Esophagus squamous epithelium (tissue), 5 donors: Measurements from ENCODE around the gene OR51L1. TPM values are rescaled to one million over a fixed set of nuclear protein-coding genes. Genes with fewer than 3 reads are reported as not detected.

Source experiments
- DNase-seq: peaks from one replicate; lab custom pipeline; 2025; lab: John Stamatoyannopoulos, UW
- H3K27ac ChIP-seq, 4 donors: fragments of 200-600 bp; sonication (generic); one replicate each; pipeline ENCODE4 v1.5.1; 2016 to 2019; ENCODE audit warnings: mild to moderate bottlenecking in 1 of 4
- H3K27me3 ChIP-seq, 4 donors: fragments of 200-600 bp; sonication (generic); 1 replicate in 3 of 4; 2 replicates in 1 of 4; pipeline versions ENCODE4 v1.5.1 to v1.6.0; 2017 to 2021; ENCODE audit warnings: antibody characterized with exemption in 1 of 4
- H3K36me3 ChIP-seq, 3 donors: fragments of 200-600 bp; sonication (generic); one replicate each; pipeline ENCODE4 v1.5.1; 2016 to 2019
- H3K4me1 ChIP-seq, 3 donors: fragments of 200-600 bp; sonication (generic); one replicate each; pipeline ENCODE4 v1.5.1; 2017 to 2019
- H3K4me3 ChIP-seq, 4 donors: fragments of 200-600 bp; sonication (generic); 1 replicate in 3 of 4; 2 replicates in 1 of 4; pipeline ENCODE4 v1.5.1; 2016 to 2019; ENCODE audit warnings: mild to moderate bottlenecking in 2 of 4, moderate library complexity in 1 of 4
- H3K9me3 ChIP-seq, 3 donors: fragments of 200-600 bp; sonication (generic); one replicate each; pipeline ENCODE4 v1.5.1; 2016 to 2019
- POLR2A ChIP-seq, 4 donors: fragments of 450-650 bp; IDR thresholded peaks; one replicate each; pipeline ENCODE4 v1.6.1; 2017; ENCODE audit warnings: antibody characterized with exemption in 4 of 4, mild to moderate bottlenecking in 4 of 4, moderate library complexity in 3 of 4
- WGBS, 2 donors: methylation state at CpG; one replicate each; pipeline ENCODE4 v1.1.5; 2018; 5-methylcytosine and 5-hydroxymethylcytosine counted together
- intact Hi-C: fragments of 100-400 bp; cut with DNase I; formaldehyde crosslinking; loops from one replicate; pipeline ENCODE4 v1.15.0; 2022
- total RNA-seq, 4 donors: library from RNA; depleted of rRNA; stranded (reverse); fragments of >200 nt; gene quantifications; one replicate each; pipeline ENCODE4 v1.1.0, GENCODE V29; 2016
- TF ChIP-seq, protein P1 (sequence below), 6 experiments: fragments of 450-650 bp in 4 of 6; fragments of 200-600 bp in 2 of 6; sonication (generic) in 2 of 6; IDR thresholded peaks; one replicate each; pipeline ENCODE4 v1.5.1; 2016 to 2019; ENCODE audit warnings: antibody characterized with exemption in 6 of 6, mild to moderate bottlenecking in 4 of 6, moderate library complexity in 4 of 6
- donor health status: DM: yes; HTN: yes; CAD: no.

The OR51L1 gene
- total RNA-seq, 4 donors from 2014 or later, result not detected

GRCh38 chr11:5021996-5022395, 27.3 kb downstream of the OR51L1 start:
- H3K9me3 ChIP-seq, result peaks cover 0 to 14% (median 0%) of the 10 kb centered on the region in 3 donors
- H3K27ac ChIP-seq, result no peak overlapping the region
- intact Hi-C loops, result no loop called here
- no peaks in the 10 kb centered on the region for H3K36me3 ChIP-seq
- WGBS, 2 donors, result 77 to 85% methylated on average over 2 of the region's 2 CpGs
- DNase-seq, result no peak
- no peaks in the 10 kb centered on the region for H3K4me1 ChIP-seq
- H3K27me3 ChIP-seq, result no peaks in the 10 kb centered on the region
- TF ChIP-seq, protein P1, sequence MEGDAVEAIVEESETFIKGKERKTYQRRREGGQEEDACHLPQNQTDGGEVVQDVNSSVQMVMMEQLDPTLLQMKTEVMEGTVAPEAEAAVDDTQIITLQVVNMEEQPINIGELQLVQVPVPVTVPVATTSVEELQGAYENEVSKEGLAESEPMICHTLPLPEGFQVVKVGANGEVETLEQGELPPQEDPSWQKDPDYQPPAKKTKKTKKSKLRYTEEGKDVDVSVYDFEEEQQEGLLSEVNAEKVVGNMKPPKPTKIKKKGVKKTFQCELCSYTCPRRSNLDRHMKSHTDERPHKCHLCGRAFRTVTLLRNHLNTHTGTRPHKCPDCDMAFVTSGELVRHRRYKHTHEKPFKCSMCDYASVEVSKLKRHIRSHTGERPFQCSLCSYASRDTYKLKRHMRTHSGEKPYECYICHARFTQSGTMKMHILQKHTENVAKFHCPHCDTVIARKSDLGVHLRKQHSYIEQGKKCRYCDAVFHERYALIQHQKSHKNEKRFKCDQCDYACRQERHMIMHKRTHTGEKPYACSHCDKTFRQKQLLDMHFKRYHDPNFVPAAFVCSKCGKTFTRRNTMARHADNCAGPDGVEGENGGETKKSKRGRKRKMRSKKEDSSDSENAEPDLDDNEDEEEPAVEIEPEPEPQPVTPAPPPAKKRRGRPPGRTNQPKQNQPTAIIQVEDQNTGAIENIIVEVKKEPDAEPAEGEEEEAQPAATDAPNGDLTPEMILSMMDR (IDR thresholded peaks at IDR 0.05), result no peak
- TF ChIP-seq POLR2A (IDR thresholded peaks at IDR 0.05), result no peak
- no peak overlapping the region for H3K4me3 ChIP-seq

DNA sequence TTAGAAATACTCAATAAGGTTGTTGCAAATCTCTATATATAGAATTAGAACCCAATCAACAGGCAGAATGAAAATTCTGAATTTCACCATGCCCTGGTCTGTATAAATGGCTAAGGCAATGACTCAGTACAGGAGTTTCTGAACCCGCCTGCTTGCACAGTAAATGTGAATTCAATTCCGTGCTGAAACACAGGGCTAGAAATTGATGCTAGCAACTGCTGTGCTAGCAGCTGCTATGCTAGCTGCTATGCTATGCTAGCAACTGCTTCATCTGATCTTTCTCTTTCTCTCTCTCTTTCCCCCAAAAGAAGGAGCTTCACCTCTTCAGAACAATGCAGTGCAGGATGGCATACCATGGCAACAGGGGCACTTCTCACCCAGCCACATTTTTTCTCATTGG, 42.0 kb downstream of the OR51L1 start:
- TF ChIP-seq, protein P1 (IDR thresholded peaks at IDR 0.05), result no peak
- TF ChIP-seq POLR2A (IDR thresholded peaks at IDR 0.05), result no peak
- H3K9me3 ChIP-seq, result no peaks in the 10 kb centered on the region
- intact Hi-C loops, result no loop called here
- no peaks in the 10 kb centered on the region for H3K36me3 ChIP-seq
- no peaks in the 10 kb centered on the region for H3K4me1 ChIP-seq
- H3K27ac ChIP-seq, result no peak overlapping the region
- H3K4me3 ChIP-seq, result no peak overlapping the region
- H3K27me3 ChIP-seq, result no peaks in the 10 kb centered on the region
- WGBS, 2 donors, result 68 to 80% methylated on average over 2 of the region's 2 CpGs
- DNase-seq, result no peak

GRCh38 chr11:5037926-5038325, 43.3 kb downstream of the OR51L1 start:
- WGBS, 2 donors, result 59 to 64% methylated on average over 2 of the region's 2 CpGs
- intact Hi-C loops, result no loop called here
- no peak overlapping the region for H3K27ac ChIP-seq
- H3K9me3 ChIP-seq, result no peaks in the 10 kb centered on the region
- no peaks in the 10 kb centered on the region for H3K36me3 ChIP-seq
- H3K4me1 ChIP-seq, result no peaks in the 10 kb centered on the region
- no peak overlapping the region for H3K4me3 ChIP-seq
- H3K27me3 ChIP-seq, result no peaks in the 10 kb centered on the region
- TF ChIP-seq POLR2A (IDR thresholded peaks at IDR 0.05), result no peak
- DNase-seq, result no peak

DNA sequence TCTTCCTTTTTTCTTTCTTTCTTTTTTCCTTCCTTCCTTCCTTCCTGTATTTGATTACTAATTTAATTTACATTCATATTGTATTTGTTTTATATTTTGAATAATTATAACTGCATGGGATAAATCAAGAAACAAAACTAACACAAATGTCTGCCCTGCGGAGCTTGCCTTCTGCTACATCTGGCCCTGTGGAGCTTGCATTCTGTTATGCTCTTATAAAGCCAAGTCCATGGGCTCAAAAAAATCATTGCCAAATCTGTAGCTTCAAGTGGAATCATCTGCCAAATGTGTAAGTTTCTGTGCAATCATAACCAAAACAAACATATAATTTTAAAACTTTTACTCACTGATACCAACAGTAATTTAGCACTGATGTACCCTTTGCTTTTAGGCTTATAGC, 43.7 kb downstream of the OR51L1 start:
- TF ChIP-seq, protein P1 (IDR thresholded peaks at IDR 0.05), result no peak
- TF ChIP-seq POLR2A (IDR thresholded peaks at IDR 0.05), result no peak
- H3K27me3 ChIP-seq, result no peaks in the 10 kb centered on the region
- intact Hi-C loops, result no loop called here

GRCh38 chr11:5040876-5041275, 46.2 kb downstream of the OR51L1 start:
- TF ChIP-seq, protein P1 (IDR thresholded peaks at IDR 0.05), result no peak
- no peak for TF ChIP-seq POLR2A (IDR thresholded peaks at IDR 0.05)
- 42 to 57% methylated on average over 4 of the region's 4 CpGs for WGBS, 2 donors
- Histone ChIP-seq H3K4me3 (no peak overlapping the region), H3K27ac (no peak overlapping the region), H3K9me3 (no peaks in the 10 kb centered on the region), H3K4me1 (no peaks in the 10 kb centered on the region), H3K27me3 (no peaks in the 10 kb centered on the region), H3K36me3 (no peaks in the 10 kb centered on the region)
- DNase-seq, result no peak
- intact Hi-C loops, result no loop called here

More for the DNA sequence above, 43.7 kb downstream of the OR51L1 start:
- WGBS, 2 donors, result 67 to 72% methylated on average over 1 of the region's 1 CpG
- H3K4me1 ChIP-seq, result no peaks in the 10 kb centered on the region
- H3K27ac ChIP-seq, result no peak overlapping the region
- H3K36me3 ChIP-seq, result no peaks in the 10 kb centered on the region
- no peak for DNase-seq
- no peaks in the 10 kb centered on the region for H3K9me3 ChIP-seq
- no peak overlapping the region for H3K4me3 ChIP-seq

DNA sequence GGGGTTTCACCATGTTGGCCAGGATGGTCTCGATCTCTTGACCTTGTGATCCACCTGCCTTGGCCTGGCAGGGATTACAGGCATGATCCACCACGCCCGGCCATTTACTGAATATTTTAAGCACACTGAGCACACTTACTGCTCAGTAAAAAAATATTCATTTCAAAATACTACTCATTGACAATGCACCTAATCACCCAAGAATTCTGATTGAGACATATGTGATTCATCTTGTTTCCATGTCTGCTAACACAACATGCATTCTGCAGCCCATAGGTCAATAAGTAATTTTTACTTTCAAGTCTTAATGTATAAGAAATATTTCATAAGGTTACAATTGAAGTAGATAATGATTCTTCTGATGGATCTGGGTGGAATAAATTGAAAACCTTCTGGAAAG, 47.4 kb downstream of the OR51L1 start:
- no peak for DNase-seq
- Histone ChIP-seq H3K36me3 (no peaks in the 10 kb centered on the region), H3K4me3 (no peak overlapping the region), H3K9me3 (no peaks in the 10 kb centered on the region), H3K4me1 (no peaks in the 10 kb centered on the region), H3K27ac (no peak overlapping the region), H3K27me3 (no peaks in the 10 kb centered on the region)
- intact Hi-C loops, result no loop called here
- TF ChIP-seq POLR2A (IDR thresholded peaks at IDR 0.05), result no peak
- TF ChIP-seq, protein P1 (IDR thresholded peaks at IDR 0.05), result no peak
- WGBS, 2 donors, result 48 to 74% methylated on average over 3 of the region's 3 CpGs
